ENCODE results near the gene TSPAN9. TPM values are rescaled to one million over a fixed set of nuclear protein-coding genes. Genes with fewer than 3 reads are reported as not detected.

TSPAN9 gene
- total RNA-seq, 1 experiment from 2014 or later: 7.7 TPM

DNA sequence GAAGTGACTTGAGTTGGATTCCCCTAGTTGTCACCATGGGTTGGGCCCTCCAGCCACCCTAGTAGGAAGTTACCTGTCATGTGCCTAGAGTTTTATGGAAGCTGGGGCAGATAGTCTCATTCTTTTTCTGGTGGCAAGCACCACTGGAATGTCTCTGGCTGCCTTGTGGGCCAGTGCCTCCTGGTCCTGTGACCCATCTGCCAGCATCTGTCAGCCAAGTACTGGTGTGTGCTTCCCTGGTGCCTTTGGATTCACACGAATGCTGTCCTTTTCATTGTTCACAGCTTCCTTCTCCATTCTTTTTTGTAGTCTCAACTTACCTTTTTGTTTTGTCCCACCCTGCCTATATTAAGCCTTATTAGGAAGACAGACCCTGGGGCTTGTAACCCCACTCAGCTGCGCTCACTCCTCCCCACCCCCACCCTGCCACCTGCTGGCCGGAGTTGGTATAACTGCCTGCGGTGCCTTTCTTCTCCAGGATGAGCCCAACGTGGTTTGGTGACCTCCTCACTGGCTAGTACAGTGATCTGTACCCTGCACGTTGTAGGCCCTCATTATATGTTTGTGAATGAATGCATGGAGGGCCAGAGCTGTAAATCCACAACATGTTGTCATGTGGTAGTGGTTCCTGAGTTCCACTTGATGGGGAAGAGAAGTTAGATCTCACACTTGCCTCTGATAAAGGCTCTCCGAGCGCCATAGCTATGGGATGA is 125.7 kb downstream of the TSPAN9 start:
- Histone ChIP-seq H3K4me3 (ENCODE audit: low read depth in 2 of 2, low read length in 2 of 2) (no peak overlapping the region), H3K4me1 (ENCODE audit: control insufficient read depth, insufficient read depth, low read length) (no peaks in the 10 kb centered on the region), H3K27me3 (ENCODE audit: control insufficient read depth, insufficient read depth, low read length) (no peaks in the 10 kb centered on the region), H3K9me3 (ENCODE audit: control insufficient read depth, insufficient read depth, low read depth, low read length) (no peaks in the 10 kb centered on the region), H3K27ac (ENCODE audit: low read length) (no peak overlapping the region), H3K36me3 (ENCODE audit: control insufficient read depth, insufficient read depth, low read length) (no peaks in the 10 kb centered on the region)
- intact Hi-C loops (cut with micrococcal nuclease; ENCODE audit: unreplicated experiment) (no loop called here), in situ Hi-C loops (cut with HindIII; ENCODE audit: low pct_unique_long_range_greater_than_20kb, low sequenced_read_pairs) (no loop called here)
- TF ChIP-seq CTCF (IDR thresholded peaks at IDR 0.05): peak; percentile 91
- TF ChIP-seq TCF7L2 (IDR thresholded peaks at IDR 0.05; ENCODE audit: low read depth, low read length): peak; percentile 90
- no peak for TF ChIP-seq SIN3A (IDR thresholded peaks at IDR 0.05; ENCODE audit: borderline replicate concordance, insufficient read depth, low read depth, low read length)
- CTCF ChIA-PET: interaction anchor here (0.6 to 1.1 kb wide), 2 partner anchors 8 to 135 kb away, joined by 3 to 5 read pairs; no protein-coding TSS in a partner anchor
- ATAC-seq (0 out of 2 replicates have a peak, but pooled peaks have one; percentile 33), DNase-seq (ENCODE audit: low read depth, low spot score) (peak; percentile 20)
- BruUV-seq (replicated peaks): no TSS peak
- POLR2A ChIA-PET: no interaction called here

GRCh38 chr12:3203713-3204112 is 126.5 kb downstream of the TSPAN9 start:
- H3K9me3 ChIP-seq (ENCODE audit: control insufficient read depth, insufficient read depth, low read depth, low read length): no peaks in the 10 kb centered on the region
- no peaks in the 10 kb centered on the region for H3K4me1 ChIP-seq (ENCODE audit: control insufficient read depth, insufficient read depth, low read length)
- no peak for DNase-seq (ENCODE audit: low read depth, low spot score)
- in situ Hi-C loops (cut with HindIII; ENCODE audit: low pct_unique_long_range_greater_than_20kb, low sequenced_read_pairs): no loop called here
- no peaks in the 10 kb centered on the region for H3K27me3 ChIP-seq (ENCODE audit: control insufficient read depth, insufficient read depth, low read length)
- no peaks in the 10 kb centered on the region for H3K36me3 ChIP-seq (ENCODE audit: control insufficient read depth, insufficient read depth, low read length)
- ChIA-PET POLR2A (no interaction called here), CTCF (interaction anchor here (1.1 kb wide), 1 partner anchor 135 kb away, joined by 5 read pairs; no protein-coding TSS in a partner anchor)
- no TSS peak for BruUV-seq (replicated peaks)
- no peak overlapping the region for H3K4me3 ChIP-seq (ENCODE audit: low read depth in 2 of 2, low read length in 2 of 2)
- no peak for TF ChIP-seq CTCF (IDR thresholded peaks at IDR 0.05)
- no peak for TF ChIP-seq POLR2AphosphoS5 (IDR thresholded peaks at IDR 0.05; ENCODE audit: low read depth, low read length)
- no peak for TF ChIP-seq SIN3A (IDR thresholded peaks at IDR 0.05; ENCODE audit: borderline replicate concordance, insufficient read depth, low read depth, low read length)
- no peak for TF ChIP-seq TCF7L2 (IDR thresholded peaks at IDR 0.05; ENCODE audit: low read depth, low read length)
- no peak for TF ChIP-seq REST (IDR thresholded peaks at IDR 0.05; ENCODE audit: insufficient read depth in 1 of 2, low read depth in 2 of 2, low read length in 1 of 2)
- ATAC-seq: no peak
- intact Hi-C loops (cut with micrococcal nuclease; ENCODE audit: unreplicated experiment): no loop called here
- H3K27ac ChIP-seq (ENCODE audit: low read length): no peak overlapping the region
